Spleen (tissue), 11 donors: Measurements from ENCODE around the gene KRT7. TPM values are rescaled to one million over a fixed set of nuclear protein-coding genes. Genes with fewer than 3 reads are reported as not detected.

ENCODE experiments used
- DNase-seq: peaks from one replicate; pipeline ENCODE4 v3.0.0-alpha.2; 2020
- H3K27ac ChIP-seq, 8 donors: fragments of 200-600 bp; sonication (generic) in 7 of 8; 1 replicate in 4 of 8; 2 replicates in 4 of 8; pipeline versions ENCODE4 v1.5.0 to v1.8.0; 2016 to 2021; ENCODE audit warnings: inconsistent platforms in 4 of 8, mild to moderate bottlenecking in 4 of 8, moderate library complexity in 1 of 8
- H3K27me3 ChIP-seq, 7 donors: fragments of 200-600 bp; sonication (generic) in 6 of 7; replicated peaks in 1 of 7; 1 replicate in 4 of 7; 2 replicates in 3 of 7; pipeline versions ENCODE4 v1.5.0 to v1.8.0; 2016 to 2021; ENCODE audit warnings: inconsistent platforms in 3 of 7, mild to moderate bottlenecking in 1 of 7
- H3K36me3 ChIP-seq, 6 donors: fragments of 200-600 bp; sonication (generic) in 5 of 6; 1 replicate in 4 of 6; 2 replicates in 2 of 6; pipeline versions ENCODE4 v1.5.0 to v1.8.0; 2016 to 2021; ENCODE audit warnings: inconsistent platforms in 2 of 6
- H3K4me1 ChIP-seq, 6 donors: fragments of 200-600 bp; sonication (generic) in 5 of 6; 1 replicate in 3 of 6; 2 replicates in 3 of 6; pipeline versions ENCODE4 v1.5.0 to v1.8.0; 2016 to 2021; ENCODE audit warnings: inconsistent platforms in 3 of 6
- H3K4me3 ChIP-seq, 8 donors: fragments of 200-600 bp; sonication (generic) in 7 of 8; 1 replicate in 4 of 8; 2 replicates in 4 of 8; pipeline versions ENCODE4 v1.5.0 to v1.8.0; 2016 to 2021; ENCODE audit warnings: inconsistent platforms in 4 of 8, mild to moderate bottlenecking in 4 of 8, moderate library complexity in 2 of 8
- H3K9me3 ChIP-seq, 8 donors: fragments of 200-600 bp; sonication (generic) in 7 of 8; 1 replicate in 4 of 8; 2 replicates in 4 of 8; pipeline versions ENCODE4 v1.5.0 to v1.8.0; 2016 to 2021; ENCODE audit warnings: inconsistent platforms in 4 of 8
- CTCF ChIP-seq, 11 experiments: fragments of 200-600 bp in 7 of 11; fragments of 450-650 bp in 4 of 11; sonication (generic) in 4 of 11; IDR thresholded peaks in 8 of 11; conservative IDR thresholded peaks in 3 of 11; 1 replicate in 7 of 11; 2 replicates in 4 of 11; pipeline versions ENCODE4 v1.4.0 to v1.8.0; 2016 to 2021; ENCODE audit warnings: antibody characterized with exemption in 11 of 11, inconsistent platforms in 4 of 11, mild to moderate bottlenecking in 1 of 11
- POLR2A ChIP-seq, 3 donors: fragments of 450-650 bp; IDR thresholded peaks; one replicate each; pipeline ENCODE4 v1.5.1; 2017; ENCODE audit warnings: antibody characterized with exemption in 3 of 3, mild to moderate bottlenecking in 1 of 3
- POLR2AphosphoS5 ChIP-seq, 3 donors: sonication (generic); formaldehyde crosslinking; IDR thresholded peaks; one replicate each; pipeline ENCODE4 v1.5.1; 2017; ENCODE audit warnings: antibody characterized with exemption in 3 of 3
- WGBS, 5 donors: extraction: QIAGEN DNeasy Blood & Tissue Kit in 3 of 5; methylation state at CpG; one replicate each; pipeline versions ENCODE4 v1.1.5 to v1.1.7; 2013 to 2018; 5-methylcytosine and 5-hydroxymethylcytosine counted together
- intact Hi-C: fragments of 100-400 bp; cut with DNase I; formaldehyde crosslinking; loops from one replicate; pipeline ENCODE4 v1.15.0; 2023; ENCODE audit warnings: low total_unique reads
- polyA plus RNA-seq, 3 donors: library from polyadenylated mRNA; stranded (reverse); fragments of 200-250 nt; gene quantifications; one replicate each; pipeline ENCODE4 v1.2.1, GENCODE V29; 2013
- total RNA-seq, 7 donors: library from RNA; depleted of rRNA in 3 of 7; stranded (reverse); fragments of >200 nt in 3 of 7; fragmentation: NEBNext Ultra II Directional in 4 of 7; extraction: Animal tissue kit (Norgen Biotek cat#: 25700) in 4 of 7; gene quantifications; one replicate each; pipeline versions ENCODE4 v1.1.0 to v1.2.1, GENCODE V29; 2016 to 2021
- donor health status: healthy with polysubstance abuse.
- donor health status: DM: no; HTN: no; CAD: no; lungs with moderate emphysema.
- donor health status: DM: no; HTN: no; CAD: no.
- donor health status: Bipolar disorder and iron deficiency.
- donor health status: healthy.
- donor health status: DM: no; HTN: no; CAD: no.
- donor health status: DM: yes; HTN: yes; CAD: no.

Gene KRT7
- total and polyA plus RNA-seq, 10 donors = 0.73 to 1.9 (median 1.2) TPM; not detected in 3

GRCh38 chr12:52200781-52201450, 32.1 kb upstream of the KRT7 start:
- no peak for TF ChIP-seq POLR2AphosphoS5 (IDR thresholded peaks at IDR 0.05)
- TF ChIP-seq CTCF (IDR thresholded peaks at IDR 0.05 in 8 of 11, conservative IDR thresholded peaks at IDR 0.05 in 3 of 11) = no peak
- TF ChIP-seq POLR2A (IDR thresholded peaks at IDR 0.05) = no peak
- Histone ChIP-seq H3K36me3 (no peaks in the 10 kb centered on the region), H3K9me3 (no peaks in the 10 kb centered on the region), H3K4me3 (no peak overlapping the region), H3K27ac (peak overlapping the region in 4 of 8 donors; percentile 58 to 84 (median 70)), H3K27me3 (peaks cover 0 to 29% (median 0%) of the 10 kb centered on the region in 7 donors), H3K4me1 (peaks cover 11 to 80% (median 49%) of the 10 kb centered on the region in 6 donors)
- DNase-seq = no peak
- WGBS, 5 donors = 74 to 83% (median 80%) methylated on average over 10 to 15 of the region's 15 CpGs
- intact Hi-C loops = no loop called here

DNA sequence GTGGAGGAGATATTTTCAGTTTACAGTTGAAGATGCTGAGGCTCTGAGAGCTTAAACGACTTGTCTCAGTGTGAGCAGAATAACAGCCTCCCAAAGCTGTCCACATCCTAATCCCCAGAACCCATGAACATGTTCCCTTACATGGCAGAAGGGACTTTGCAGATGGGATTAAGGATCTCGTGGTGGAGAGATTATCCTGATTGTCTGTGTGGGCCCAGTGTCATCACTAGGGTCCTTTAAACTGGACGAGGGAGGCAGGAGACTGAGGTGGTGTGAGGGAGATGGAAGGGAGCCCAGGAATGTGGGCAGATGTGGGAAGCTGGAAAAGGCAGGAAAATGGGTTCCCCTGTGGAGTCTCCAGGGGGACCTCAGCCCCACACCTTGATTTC, 31.6 kb upstream of the KRT7 start:
- 31 to 76% (median 50%) methylated on average over 2 to 3 of the region's 3 CpGs for WGBS, 5 donors
- Histone ChIP-seq H3K27ac (peak overlapping the region in 5 of 8 donors; percentile 58 to 84 (median 65)), H3K9me3 (no peaks in the 10 kb centered on the region), H3K4me3 (no peak overlapping the region), H3K4me1 (peaks cover 11 to 80% (median 49%) of the 10 kb centered on the region in 6 donors), H3K27me3 (peaks cover 0 to 29% (median 0%) of the 10 kb centered on the region in 7 donors), H3K36me3 (no peaks in the 10 kb centered on the region)
- no peak for TF ChIP-seq POLR2AphosphoS5 (IDR thresholded peaks at IDR 0.05)
- no peak for TF ChIP-seq POLR2A (IDR thresholded peaks at IDR 0.05)
- no peak for TF ChIP-seq CTCF (IDR thresholded peaks at IDR 0.05 in 8 of 11, conservative IDR thresholded peaks at IDR 0.05 in 3 of 11)
- no peak for DNase-seq
- intact Hi-C loops = no loop called here

- Histone ChIP-seq H3K27me3 (peaks cover 0 to 29% (median 0%) of the 10 kb centered on the region in 7 donors), H3K36me3 (no peaks in the 10 kb centered on the region), H3K4me3 (peak overlapping the region in 1 of 8 donors; percentile 5), H3K9me3 (no peaks in the 10 kb centered on the region), H3K4me1 (peaks cover 11 to 74% (median 48%) of the 10 kb centered on the region in 6 donors), H3K27ac (peak overlapping the region in 7 of 8 donors; percentile 58 to 84 (median 65))
- DNase-seq = peak; percentile 75
- intact Hi-C loops = no loop called here
- no peak for TF ChIP-seq CTCF (IDR thresholded peaks at IDR 0.05 in 8 of 11, conservative IDR thresholded peaks at IDR 0.05 in 3 of 11)
- TF ChIP-seq POLR2A (IDR thresholded peaks at IDR 0.05) = no peak
- peak in 1 of 3 donors; percentile 28 for TF ChIP-seq POLR2AphosphoS5 (IDR thresholded peaks at IDR 0.05)
- 33 to 48% (median 34%) methylated on average over 12 to 18 of the region's 18 CpGs for WGBS, 5 donors
Measured at GRCh38 chr12:52202361-52203078, 30.5 kb upstream of the KRT7 start.
